Measurements from ENCODE around the gene DHX30.
"Not testable (repeated sequence)": the region's sequence is repeated elsewhere in the genome, so short reads cannot be mapped to it uniquely, and the experiment has no call there.

Gene DHX30

DNA sequence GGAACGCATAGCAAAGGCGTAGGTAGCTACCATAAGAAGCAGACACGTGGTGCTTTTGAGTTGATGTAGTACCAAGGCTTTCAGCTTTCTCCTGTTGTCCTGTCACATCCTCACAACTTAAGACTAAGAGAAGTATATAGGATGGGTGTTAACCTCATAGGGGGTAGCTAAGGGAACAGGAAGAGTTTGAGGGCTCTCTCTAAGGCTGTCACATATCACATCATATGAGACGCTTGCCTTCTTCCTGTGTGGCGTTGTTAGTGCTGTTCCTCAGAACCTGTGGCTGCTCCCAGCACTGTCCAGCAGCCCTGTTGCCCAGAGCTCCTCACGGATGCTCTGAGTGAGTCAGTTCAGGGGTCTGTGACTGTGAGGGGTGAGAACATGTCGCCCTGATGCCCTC lies 14.7 kb downstream of the DHX30 start:
- no peak for DNase-seq

GRCh38 chr3:47824541-47825473 lies 21.9 kb downstream of the DHX30 start:
- peak; percentile 83 for DNase-seq

GRCh38 chr3:47825590-47825989 lies 22.7 kb downstream of the DHX30 start:
- DNase-seq: no peak

- DNase-seq: not testable (repeated sequence)
Measured at GRCh38 chr3:47829482-47829881, 26.5 kb downstream of the DHX30 start.

DNA sequence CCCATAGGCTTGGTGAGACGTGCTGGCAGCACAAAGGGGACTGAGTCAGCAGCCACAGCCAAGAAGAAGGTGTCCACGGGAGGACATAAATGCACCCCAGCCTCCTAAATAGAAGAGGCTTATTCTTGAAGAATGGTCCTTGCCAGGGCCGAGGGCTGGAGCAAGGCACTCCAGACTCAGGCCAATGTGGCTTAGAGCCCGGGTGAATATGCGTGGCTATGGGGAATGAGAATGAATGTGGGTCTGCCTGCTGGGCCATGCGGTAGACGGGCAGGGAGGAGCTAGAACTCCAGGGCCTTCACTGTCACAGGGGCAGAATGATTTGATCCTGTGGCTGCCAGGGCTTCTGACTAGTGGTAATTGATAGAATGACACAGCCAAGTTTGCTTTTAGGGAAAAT lies 34.0 kb downstream of the DHX30 start:
- DNase-seq: no peak

DNA sequence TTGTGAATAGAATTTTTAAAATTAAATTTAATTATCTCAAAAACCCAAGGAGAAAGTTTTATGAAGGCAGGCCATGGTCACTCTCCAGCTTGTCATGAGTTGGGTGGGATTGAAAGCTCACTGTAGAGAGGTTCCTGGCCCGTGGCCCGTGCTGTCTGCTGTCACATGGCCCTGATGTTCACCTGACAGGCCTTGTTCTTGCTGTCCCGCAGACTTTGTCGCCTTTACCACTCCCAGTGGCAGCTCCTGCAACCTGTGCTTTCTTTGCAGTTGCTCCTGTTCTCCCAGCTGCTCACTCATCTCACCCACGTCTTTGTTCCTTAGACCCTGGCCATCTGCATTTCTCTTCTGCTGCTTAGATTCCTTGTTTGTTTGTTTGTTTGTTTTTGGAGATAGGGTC lies 35.6 kb downstream of the DHX30 start:
- DNase-seq: no peak

GRCh38 chr3:47841786-47842349 lies 38.9 kb downstream of the DHX30 start:
- DNase-seq: no peak

GRCh38 chr3:47846186-47846879 lies 43.4 kb downstream of the DHX30 start:
- no peak for DNase-seq

GRCh38 chr3:47846880-47847248 lies 43.9 kb downstream of the DHX30 start:
- DNase-seq: no peak

DNA sequence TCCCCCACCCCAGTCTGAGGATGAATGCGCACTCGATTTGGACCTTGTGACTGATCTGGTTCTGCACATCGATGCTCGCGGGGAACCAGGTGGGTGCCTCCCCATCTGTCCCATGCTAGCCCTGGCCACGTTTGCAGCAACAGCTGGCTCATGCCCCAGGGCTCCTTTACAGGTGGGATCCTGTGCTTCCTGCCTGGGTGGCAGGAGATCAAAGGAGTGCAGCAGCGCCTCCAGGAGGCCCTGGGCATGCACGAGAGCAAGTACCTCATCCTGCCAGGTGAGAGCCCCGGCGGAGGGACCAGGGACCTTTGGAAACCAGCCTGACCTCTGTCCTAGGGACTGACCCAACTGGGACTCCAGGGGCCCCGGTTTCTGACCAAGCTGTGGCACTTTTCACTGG lies 44.3 kb downstream of the DHX30 start:
- no peak for DNase-seq

DNA sequence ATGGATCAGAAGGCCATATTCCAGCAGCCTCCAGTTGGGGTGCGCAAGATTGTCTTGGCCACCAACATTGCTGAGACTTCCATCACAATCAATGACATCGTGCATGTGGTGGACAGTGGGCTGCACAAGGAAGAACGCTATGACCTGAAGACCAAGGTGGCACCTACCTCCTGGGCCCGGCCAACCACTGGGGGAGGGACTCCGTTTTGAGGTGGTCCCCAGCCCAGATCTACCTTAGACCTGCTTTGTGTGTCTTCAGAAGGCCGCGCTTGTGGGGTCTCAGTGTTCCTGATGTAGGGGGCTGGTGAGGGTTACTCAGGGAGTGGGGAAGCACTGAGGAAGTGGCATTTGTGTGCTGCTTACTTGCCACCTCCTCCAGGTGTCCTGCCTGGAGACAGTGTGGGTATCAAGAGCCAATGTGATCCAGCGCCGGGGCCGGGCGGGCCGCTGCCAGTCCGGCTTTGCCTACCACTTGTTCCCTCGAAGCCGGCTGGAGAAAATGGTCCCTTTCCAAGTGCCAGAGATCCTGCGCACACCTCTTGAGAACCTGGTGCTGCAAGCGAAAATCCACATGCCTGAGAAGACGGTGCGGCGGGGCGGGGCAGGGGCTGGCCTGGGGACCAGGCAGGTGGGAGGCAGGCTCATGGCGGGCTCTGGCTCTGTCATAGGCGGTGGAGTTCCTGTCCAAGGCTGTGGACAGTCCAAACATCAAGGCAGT lies 45.0 kb downstream of the DHX30 start:
- no peak for DNase-seq

DNA sequence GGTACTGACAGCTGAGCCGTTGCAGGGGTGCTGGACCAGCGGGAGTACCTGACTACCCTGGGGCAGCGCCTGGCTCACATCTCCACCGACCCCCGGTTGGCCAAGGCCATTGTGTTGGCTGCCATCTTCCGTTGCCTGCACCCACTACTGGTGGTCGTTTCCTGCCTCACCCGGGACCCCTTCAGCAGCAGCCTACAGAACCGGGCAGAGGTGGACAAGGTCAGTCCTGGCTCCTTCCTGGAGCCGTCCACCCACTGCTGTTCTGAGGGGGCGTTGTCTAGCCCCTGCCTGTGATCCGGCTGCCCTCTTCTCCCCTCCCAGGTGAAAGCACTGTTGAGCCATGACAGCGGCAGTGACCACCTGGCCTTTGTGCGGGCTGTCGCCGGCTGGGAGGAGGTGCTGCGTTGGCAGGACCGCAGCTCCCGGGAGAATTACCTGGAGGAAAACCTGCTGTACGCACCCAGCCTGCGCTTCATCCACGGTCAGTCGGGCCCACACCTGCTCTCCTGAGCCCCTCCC lies 45.7 kb downstream of the DHX30 start:
- DNase-seq: no peak

GRCh38 chr3:47849186-47849698 lies 46.3 kb downstream of the DHX30 start:
- DNase-seq: no peak

DNA sequence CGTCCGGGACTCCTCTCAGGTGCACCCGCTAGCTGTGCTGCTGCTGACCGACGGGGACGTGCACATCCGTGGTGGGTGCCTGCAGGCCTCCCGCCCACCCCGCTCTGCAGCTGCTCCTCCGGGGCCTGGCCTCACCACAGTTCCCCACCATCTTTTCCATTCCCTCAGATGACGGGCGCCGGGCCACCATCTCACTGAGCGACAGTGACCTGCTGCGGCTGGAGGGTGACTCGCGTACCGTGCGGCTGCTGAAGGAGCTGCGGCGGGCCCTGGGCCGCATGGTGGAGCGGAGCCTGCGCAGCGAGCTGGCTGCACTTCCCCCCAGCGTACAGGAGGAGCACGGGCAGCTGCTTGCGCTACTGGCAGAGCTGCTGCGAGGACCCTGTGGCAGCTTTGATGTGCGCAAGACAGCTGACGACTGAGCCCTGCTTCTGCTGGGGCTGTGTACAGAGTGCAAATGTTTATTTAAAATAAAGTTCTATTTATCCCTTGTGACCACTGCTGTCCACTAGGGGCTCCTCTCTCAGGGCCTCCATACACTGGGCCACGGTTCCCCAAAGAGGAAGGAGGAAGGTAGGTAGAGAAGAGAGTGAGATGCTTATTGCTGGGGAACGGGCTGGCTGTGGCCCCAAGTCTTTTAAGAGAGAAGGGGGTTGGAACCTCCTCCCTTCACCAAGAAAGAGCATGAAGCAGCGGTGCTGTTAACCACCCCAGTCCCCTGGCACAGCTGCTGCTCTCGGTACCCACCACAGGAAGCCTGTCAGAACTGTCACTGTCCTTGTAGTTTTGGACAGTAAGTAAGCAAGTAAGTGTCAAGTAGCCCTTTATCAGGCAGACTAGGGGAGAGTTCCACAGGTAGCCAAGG lies 47.0 kb downstream of the DHX30 start:
- no peak for DNase-seq

DNA sequence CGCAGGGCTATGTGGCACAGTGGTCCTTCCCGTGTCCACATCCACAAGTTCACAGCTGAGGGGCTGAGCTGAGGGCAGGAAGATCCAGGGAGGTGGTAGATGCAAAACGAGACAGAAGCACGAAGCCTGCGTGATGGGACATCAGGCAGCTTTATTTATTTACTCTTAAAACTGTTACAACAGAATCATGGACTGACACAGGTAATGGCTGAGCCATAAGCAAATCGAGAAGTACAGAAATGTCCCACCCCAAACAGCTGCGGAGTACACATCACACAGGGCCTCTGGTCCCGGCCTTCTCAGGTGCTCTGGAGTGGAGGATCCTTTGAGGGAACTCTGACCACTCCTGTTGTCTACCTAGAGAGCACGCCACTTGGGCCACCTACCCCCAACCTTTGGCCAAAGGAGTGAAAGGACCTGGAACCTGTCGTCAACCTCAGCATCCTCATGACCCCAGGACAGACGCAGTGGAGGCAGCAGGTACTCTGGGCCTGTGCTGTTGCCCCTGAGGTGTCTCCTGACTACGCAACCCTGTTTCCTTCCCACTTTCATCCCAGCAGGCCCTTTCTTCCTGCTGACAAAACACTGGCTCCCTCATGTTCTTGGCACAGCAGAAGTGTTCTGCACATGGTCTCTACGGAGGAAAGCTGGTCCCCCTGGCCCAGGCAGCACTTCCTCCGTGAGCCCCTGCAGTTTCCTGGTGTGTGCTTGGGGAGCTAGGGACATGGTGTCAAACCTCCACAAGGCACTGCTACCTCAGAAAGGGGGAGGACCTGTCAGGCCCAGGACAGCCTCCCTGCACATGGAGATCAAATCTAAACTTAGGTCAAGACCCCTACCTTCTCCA lies 47.8 kb downstream of the DHX30 start:
- no peak for DNase-seq

GRCh38 chr3:47851888-47852603 lies 49.1 kb downstream of the DHX30 start:
- no peak for DNase-seq

- no peak for DNase-seq
Measured at GRCh38 chr3:47852604-47853602, 50.0 kb downstream of the DHX30 start.

DNA sequence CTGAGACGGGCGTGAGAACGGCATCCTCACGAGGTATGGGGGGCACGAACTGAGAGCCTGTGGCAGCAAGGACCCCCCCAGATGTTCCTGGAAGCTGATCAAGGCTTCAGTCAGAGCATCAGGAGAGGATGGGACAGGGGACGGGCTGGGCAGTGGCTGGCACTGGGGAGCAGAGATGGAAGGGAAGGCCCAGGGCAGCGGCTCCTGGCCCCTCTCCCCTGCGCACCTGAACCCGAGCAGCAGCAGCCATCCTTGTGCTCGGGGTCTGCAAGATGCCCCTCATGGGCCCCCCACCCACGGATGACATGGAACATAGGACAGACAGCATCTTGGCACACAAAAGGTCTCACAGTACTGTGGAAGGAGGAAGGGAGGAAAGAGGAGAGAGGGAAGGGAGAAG lies 51.3 kb downstream of the DHX30 start:
- DNase-seq: no peak
